ENCODE results near the gene NR1D2.

NR1D2 gene

DNA sequence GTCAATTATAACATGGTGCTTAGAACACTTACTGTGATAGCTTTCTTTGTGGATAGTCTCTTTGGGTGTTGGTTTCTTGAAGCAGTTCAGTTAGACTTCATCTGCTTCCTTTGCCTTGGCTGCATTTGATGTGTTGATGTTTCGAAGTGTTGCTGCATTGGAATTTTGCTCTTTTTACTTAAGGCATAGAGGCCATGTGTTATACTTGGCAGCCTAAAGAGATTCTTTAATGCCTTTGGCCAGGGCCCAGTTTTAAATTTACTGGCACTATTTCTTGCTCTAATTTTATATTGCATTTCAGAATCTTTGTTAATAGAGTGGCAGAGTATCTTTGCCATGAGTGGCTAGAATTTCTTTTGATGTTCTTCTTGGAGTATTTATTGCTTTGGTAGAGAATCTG, 21.2 kb downstream of the NR1D2 start:
- TF ChIP-seq, protein P1, sequence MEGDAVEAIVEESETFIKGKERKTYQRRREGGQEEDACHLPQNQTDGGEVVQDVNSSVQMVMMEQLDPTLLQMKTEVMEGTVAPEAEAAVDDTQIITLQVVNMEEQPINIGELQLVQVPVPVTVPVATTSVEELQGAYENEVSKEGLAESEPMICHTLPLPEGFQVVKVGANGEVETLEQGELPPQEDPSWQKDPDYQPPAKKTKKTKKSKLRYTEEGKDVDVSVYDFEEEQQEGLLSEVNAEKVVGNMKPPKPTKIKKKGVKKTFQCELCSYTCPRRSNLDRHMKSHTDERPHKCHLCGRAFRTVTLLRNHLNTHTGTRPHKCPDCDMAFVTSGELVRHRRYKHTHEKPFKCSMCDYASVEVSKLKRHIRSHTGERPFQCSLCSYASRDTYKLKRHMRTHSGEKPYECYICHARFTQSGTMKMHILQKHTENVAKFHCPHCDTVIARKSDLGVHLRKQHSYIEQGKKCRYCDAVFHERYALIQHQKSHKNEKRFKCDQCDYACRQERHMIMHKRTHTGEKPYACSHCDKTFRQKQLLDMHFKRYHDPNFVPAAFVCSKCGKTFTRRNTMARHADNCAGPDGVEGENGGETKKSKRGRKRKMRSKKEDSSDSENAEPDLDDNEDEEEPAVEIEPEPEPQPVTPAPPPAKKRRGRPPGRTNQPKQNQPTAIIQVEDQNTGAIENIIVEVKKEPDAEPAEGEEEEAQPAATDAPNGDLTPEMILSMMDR (IDR thresholded peaks at IDR 0.05; ENCODE audit: low read depth, low read length), result no peak
- Histone ChIP-seq H3K4me1 (no peaks in the 10 kb centered on the region), H3K36me3 (peaks cover 3% of the 10 kb centered on the region; the same call in 1 of the 2 replicates), H3K27me3 (no peaks in the 10 kb centered on the region), H3K9me3 (no peaks in the 10 kb centered on the region), H3K4me3 (ENCODE audit: low read depth, low read length) (no peak overlapping the region)
- no peak for DNase-seq

- peaks cover 3% of the 10 kb centered on the region; the same call in 1 of the 2 replicates for H3K36me3 ChIP-seq
- no peak for DNase-seq
- no peaks in the 10 kb centered on the region for H3K27me3 ChIP-seq
- H3K4me1 ChIP-seq, result no peaks in the 10 kb centered on the region
- no peak overlapping the region for H3K4me3 ChIP-seq (ENCODE audit: low read depth, low read length)
- TF ChIP-seq, protein P1 (IDR thresholded peaks at IDR 0.05; ENCODE audit: low read depth, low read length), result no peak
- no peaks in the 10 kb centered on the region for H3K9me3 ChIP-seq
Observed at GRCh38 chr3:23968463-23969184, 23.5 kb downstream of the NR1D2 start.

GRCh38 chr3:23969393-23969792, 24.3 kb downstream of the NR1D2 start:
- peaks cover 3% of the 10 kb centered on the region; the same call in 1 of the 2 replicates for H3K36me3 ChIP-seq
- no peak for DNase-seq
- TF ChIP-seq, protein P1 (IDR thresholded peaks at IDR 0.05; ENCODE audit: low read depth, low read length), result no peak
- no peaks in the 10 kb centered on the region for H3K4me1 ChIP-seq
- H3K9me3 ChIP-seq, result no peaks in the 10 kb centered on the region
- no peak overlapping the region for H3K4me3 ChIP-seq (ENCODE audit: low read depth, low read length)
- H3K27me3 ChIP-seq, result no peaks in the 10 kb centered on the region

DNA sequence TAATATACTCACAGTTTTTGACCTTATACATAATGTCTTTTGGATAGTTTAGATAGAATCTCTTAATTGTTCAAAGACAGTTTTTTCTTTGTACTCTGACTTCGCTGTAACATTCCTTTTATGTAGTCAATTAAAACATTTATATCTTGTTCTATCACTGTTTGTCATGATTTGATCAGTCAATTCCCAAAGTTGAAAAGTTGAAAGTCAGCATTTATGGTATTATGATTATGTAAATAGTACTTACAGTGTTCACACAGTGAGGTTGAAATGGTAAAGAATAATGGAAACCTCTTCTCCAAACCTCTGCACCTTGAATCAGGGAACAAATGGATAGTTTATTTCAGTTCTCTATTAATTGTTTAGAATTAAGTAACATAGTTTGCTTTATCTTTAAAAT, 26.6 kb downstream of the NR1D2 start:
- Histone ChIP-seq H3K4me1 (no peaks in the 10 kb centered on the region), H3K27me3 (no peaks in the 10 kb centered on the region)

DNA sequence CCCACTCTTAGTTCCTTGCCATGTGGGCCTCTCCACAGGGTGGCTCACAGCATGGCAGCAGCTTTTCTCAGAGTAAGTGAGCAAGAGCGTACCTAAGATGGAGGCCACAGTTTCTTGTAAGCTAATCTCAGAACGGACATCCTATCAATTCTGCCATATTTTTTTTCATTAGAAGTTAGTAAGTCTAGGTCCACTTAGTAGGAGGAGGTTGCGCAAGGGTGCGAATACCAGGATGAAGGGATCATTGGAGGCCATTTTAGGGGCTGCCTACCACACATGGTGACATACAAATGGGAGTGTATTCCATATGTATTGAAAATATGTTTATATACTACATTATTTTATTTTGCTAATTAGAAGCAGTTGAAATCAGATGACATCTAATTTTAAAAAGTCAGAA, 31.5 kb downstream of the NR1D2 start:
- Histone ChIP-seq H3K4me3 (ENCODE audit: low read depth, low read length) (no peak overlapping the region), H3K4me1 (no peaks in the 10 kb centered on the region), H3K36me3 (no peaks in the 10 kb centered on the region), H3K27me3 (no peaks in the 10 kb centered on the region), H3K9me3 (no peaks in the 10 kb centered on the region)
- TF ChIP-seq, protein P1 (IDR thresholded peaks at IDR 0.05; ENCODE audit: low read depth, low read length), result no peak
- no peak for DNase-seq

More for the DNA sequence above, 26.6 kb downstream of the NR1D2 start:
- Histone ChIP-seq H3K36me3 (no peaks in the 10 kb centered on the region), H3K4me3 (ENCODE audit: low read depth, low read length) (no peak overlapping the region), H3K9me3 (no peaks in the 10 kb centered on the region)
- TF ChIP-seq, protein P1 (IDR thresholded peaks at IDR 0.05; ENCODE audit: low read depth, low read length), result no peak
- no peak for DNase-seq

GRCh38 chr3:23979569-23979968, 34.5 kb downstream of the NR1D2 start:
- Histone ChIP-seq H3K4me1 (no peaks in the 10 kb centered on the region), H3K4me3 (ENCODE audit: low read depth, low read length) (no peak overlapping the region), H3K36me3 (no peaks in the 10 kb centered on the region), H3K9me3 (no peaks in the 10 kb centered on the region), H3K27me3 (no peaks in the 10 kb centered on the region)
- TF ChIP-seq, protein P1 (IDR thresholded peaks at IDR 0.05; ENCODE audit: low read depth, low read length), result no peak
- DNase-seq, result no peak

Measured in BE2C (cell line).